HG02623 (cell line): Measurements from ENCODE around the gene ACACB.

Source experiments
- ATAC-seq: cut with Tn5 transposase; IDR thresholded peaks from one replicate; pipeline ENCODE4 v1.9.1; 2021; ENCODE audit warnings: moderate library complexity; ENCODE audit not compliant: unreplicated experiment

ACACB gene

GRCh38 chr12:109247831-109248654 lies 131.7 kb downstream of the ACACB start:
- ATAC-seq = no peak

DNA sequence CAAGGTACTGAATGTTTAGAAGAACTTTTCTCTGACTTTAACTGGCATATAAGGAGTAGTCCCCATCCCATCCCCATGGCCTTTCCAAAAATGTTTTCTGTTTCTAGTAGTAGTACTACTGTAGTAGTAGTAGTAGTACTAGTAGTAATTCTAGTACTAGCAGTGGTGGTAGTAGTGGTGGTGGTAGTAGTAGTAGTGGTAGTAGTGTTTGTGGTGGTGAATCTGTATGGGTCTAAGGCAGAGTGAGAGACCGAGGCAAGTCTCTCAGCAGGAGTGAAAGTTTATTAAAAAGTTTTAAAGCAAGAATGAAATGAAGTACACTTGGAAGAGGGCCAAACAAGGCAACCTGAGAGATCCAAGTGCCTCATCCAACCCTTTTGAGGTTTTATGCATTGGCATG lies 134.1 kb downstream of the ACACB start:
- ATAC-seq = no peak

DNA sequence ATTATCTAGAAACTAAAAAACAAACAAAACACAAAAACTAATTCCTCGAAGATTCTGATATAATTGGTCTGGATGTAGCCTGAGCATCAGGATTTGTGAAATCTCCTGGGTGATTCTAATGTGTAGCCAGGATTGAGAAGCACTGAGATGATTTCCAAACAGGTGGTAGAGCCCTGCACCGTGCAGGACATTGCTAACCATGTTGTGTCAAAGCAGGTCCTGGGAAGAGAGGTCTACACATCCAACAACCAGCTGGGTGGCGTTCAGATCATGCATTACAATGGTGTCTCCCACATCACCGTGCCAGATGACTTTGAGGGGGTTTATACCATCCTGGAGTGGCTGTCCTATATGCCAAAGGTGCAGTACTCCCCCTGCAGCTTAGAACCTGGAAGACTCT lies 136.4 kb downstream of the ACACB start:
- ATAC-seq = no peak

GRCh38 chr12:109253913-109254544 lies 137.6 kb downstream of the ACACB start:
- ATAC-seq = no peak

DNA sequence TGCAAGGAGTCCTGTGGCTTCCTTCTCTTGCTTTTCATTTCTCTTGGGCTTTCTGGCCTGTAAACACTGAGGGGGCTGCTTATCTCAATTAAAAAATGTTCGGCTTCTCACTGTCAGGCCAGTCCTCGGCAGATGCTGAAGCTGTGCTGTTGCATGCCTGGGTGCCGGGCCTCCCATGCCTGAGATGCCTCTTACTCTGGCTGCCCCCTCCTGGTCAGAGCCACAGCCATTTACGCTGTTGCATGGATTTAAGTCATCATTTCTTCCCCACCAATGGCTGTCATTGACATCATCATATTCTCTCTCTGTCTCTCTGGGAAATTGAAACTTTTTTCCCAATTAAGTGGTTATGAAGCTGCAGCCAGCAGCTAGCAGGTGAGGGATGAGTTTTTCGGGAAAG lies 139.0 kb downstream of the ACACB start:
- ATAC-seq = no peak

- ATAC-seq = no peak
Measured at GRCh38 chr12:109256011-109256410, 139.6 kb downstream of the ACACB start.

- ATAC-seq = no peak
Measured at GRCh38 chr12:109258201-109258600, 141.8 kb downstream of the ACACB start.

DNA sequence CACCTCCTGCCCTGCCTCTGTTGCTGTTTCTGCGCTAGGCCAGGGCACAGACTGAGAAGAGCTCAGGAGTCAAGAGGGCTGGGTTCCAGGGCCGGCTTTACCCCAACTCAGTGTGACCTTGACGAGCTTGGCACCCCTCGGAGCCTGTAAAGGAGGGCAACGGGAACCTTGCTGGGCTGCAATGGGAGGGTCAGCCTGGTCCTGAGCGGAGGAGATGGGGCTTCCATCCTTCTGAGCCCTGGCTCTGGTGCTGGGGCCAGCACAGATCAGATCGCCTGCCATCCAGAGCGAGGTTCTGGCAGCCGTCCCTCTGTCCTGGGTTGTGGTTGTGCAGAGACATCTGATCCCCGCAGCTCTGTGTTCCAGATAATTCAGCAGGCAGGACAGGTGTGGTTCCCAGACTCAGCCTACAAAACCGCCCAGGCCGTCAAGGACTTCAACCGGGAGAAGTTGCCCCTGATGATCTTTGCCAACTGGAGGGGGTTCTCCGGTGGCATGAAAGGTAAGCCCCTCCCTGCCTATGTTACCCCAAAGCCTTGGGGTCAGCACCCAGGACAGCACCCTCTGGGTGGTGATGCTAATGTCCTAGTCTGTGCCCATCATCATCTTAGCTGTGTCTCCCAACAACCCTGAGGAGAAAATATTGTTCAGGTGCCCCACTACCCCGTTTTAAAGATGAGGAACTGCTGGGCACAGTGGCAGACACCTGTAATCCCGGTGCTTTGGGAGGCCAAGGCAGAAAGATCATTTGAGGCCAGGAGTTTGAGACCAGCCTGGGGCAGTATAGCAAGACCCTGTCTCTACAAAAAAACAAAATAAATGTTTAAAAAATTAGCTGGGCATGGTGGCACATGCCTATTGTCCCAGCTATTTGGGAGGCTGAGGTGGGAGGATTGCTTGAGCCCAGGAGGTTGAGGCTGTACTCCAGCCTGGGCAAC lies 142.5 kb downstream of the ACACB start:
- ATAC-seq = no peak

- no peak for ATAC-seq
Measured at GRCh38 chr12:109259545-109259895, 143.1 kb downstream of the ACACB start.

- ATAC-seq = no peak
Measured at GRCh38 chr12:109261087-109261486, 144.7 kb downstream of the ACACB start.

DNA sequence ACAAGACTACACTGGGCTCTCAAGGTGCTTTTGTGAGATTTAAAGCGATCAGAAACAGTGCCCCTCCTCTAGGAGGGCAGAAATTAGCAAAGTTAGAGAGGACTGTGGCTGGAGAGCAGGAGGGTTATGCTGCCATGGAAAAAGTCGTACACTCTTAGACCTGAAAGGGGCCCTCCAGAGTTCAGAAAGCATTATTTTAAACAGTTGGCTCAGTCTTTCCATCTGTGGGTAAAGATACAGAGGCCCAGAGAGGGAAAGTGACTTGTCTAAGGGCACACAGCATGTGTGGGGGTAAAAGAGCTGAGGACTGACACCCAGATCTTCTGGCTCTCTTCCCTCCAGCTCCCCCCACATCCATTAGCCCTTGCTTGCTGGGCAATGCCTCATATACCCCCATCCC lies 145.6 kb downstream of the ACACB start:
- ATAC-seq = no peak

DNA sequence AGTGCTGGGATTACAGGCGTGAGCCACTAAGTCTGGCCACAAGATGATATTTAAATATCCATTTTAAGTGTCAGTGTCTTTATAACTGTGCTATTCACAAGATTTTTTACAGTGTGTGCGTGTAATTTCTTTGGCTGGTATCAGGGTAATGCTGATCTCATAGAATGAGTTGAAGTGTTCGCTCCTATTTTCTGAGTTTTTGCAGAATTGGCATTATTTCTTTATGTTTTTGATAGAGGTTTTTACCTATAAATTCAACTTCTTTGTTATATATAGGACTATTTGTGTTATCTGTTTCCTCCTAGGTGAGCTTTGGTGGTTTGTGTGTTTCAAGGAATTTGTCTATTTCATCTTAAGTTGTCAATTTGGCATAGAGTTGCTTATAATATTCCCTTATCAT lies 147.1 kb downstream of the ACACB start:
- no peak for ATAC-seq

DNA sequence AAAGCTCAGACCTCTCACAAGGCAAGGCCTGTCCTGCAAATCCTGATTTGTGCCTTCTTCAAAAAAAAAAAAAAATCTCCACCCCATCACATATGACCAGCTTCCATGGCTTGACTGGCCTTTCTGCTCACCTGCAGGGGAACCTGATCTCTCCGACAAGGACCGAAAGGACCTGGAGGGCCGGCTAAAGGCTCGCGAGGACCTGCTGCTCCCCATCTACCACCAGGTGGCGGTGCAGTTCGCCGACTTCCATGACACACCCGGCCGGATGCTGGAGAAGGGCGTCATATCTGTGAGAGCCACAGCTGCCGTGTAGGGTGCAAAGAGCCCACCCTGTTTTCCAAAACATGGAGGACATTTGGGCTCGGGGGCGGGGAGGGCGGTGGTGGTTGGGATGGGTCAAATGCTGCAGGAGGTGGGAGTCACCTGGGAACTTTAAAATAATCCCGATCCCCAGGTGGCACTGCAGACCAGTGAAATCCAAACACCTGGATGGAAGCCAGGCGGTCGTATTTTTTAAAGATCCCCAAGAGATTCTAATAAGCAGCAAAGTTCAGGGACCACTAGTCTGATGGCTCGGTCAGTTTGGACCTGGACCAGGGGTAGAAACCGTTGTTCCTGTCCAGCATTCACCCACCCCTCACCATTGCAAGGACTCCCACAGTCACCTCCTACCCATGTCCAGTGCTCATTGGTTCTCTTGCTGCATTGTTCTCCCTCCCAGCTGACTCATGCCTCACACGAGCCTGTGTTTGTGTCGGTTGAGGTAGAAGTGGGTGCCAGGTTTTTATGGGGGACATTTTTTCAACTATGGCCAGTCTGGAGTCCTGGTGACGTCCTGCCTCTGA lies 147.9 kb downstream of the ACACB start:
- ATAC-seq = no peak

GRCh38 chr12:109264943-109265650 lies 148.7 kb downstream of the ACACB start:
- no peak for ATAC-seq

GRCh38 chr12:109266106-109266879 lies 149.9 kb downstream of the ACACB start:
- no peak for ATAC-seq

DNA sequence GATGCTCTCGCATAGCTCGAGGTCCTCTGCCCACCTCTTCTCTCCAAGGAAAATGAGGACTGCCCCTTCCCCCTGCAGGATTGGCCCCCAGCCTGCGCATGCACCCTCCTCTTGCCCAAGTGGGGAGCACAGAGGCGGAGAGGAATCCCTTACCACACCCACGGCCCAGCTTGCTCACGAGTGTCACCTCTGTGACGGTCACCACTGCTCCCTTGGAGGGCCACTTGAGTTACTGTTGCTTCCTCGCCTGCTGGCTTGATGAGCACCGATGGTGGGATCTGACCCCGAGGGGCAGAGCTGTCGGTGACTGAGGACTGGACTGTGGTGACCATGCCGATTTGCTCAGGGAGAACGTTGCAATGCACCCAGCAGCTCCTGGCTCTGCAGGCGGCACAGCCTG lies 151.0 kb downstream of the ACACB start:
- ATAC-seq = no peak

GRCh38 chr12:109268896-109269295 lies 152.5 kb downstream of the ACACB start:
- ATAC-seq = no peak

DNA sequence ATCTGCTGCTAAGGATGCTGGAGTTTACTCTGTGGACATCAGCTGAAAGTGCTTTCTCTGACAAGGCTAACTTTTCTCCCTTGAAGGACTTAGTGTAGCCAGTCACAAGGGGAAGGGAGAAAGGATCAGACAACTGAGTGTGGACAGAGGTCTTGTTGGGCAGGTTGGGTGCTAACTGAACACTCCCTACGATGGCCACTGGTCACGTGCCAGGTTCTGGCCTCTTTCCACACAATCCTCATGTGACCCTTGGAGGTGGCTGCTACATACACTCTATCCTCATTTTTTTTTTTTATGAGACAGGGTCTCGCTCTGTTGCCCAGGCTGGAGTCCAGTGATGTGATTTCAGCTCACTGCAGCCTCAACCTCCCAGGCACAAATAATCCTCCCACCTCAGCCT lies 153.0 kb downstream of the ACACB start:
- ATAC-seq = no peak

- ATAC-seq = no peak
Measured at GRCh38 chr12:109270494-109270893, 154.1 kb downstream of the ACACB start.
